HG03097 (cell line): ENCODE results near the gene LRRFIP1.

ENCODE experiments used
- ATAC-seq: cut with Tn5 transposase; IDR thresholded peaks from one replicate; pipeline ENCODE4 v1.9.1; 2021; ENCODE audit not compliant: unreplicated experiment, low FRiP score

Gene LRRFIP1

DNA sequence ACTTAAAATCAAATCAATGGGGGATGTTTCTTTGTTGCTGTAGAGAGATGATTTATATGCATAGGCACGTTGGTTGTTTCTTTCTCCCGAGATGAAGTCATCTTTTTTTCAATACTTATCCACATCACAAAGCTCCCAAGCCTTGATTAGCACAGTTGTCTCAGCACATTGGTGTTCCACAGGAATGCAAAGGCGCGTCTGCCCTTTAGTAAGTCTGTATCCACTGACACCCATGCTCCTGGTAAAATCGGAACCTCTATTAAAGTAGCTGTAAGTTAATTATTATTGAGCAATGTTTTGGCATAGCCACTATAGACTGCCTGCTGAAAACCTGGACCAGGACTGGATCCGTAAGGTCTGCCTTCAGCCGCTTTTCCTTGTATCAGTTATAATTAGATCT, 93.6 kb downstream of the LRRFIP1 start:
- ATAC-seq: no peak

DNA sequence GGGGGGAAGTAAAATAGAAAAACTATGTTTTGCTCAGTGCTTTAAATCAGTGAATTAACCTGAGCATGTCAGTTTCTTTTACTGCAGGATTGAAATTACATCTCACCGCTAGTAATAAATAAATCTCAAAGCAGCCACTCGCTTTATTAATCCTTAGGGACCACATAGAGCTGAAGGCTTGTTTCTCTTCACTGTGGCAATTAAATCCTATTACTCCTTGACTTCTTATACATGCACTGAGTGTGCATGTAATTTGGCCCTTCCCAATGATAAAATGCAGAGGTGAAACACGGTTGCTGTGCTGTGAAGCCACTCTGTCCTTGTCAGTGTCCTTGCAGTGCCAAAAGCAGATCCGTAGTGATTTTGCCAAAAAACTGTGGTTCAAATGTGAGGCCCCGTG, 94.1 kb downstream of the LRRFIP1 start:
- ATAC-seq: no peak

DNA sequence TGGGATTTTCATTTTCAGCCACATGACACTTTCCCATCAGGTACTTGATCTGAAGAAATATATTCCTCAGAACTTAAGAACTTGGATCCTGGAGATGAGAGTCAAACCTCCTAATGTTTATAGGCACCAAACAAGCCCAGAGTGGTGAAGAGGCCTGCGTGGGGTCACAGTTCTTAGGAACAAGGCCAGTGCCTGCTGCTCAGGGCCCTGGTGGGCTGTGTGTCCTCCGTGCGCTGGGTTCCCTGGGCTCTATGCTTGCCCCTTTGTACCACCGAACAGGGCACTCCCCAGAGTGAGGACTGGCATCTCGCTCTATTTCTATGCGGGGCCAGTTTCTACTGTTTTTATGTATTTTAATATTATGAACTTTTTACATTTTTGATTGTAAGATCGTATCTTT, 95.2 kb downstream of the LRRFIP1 start:
- no peak for ATAC-seq

DNA sequence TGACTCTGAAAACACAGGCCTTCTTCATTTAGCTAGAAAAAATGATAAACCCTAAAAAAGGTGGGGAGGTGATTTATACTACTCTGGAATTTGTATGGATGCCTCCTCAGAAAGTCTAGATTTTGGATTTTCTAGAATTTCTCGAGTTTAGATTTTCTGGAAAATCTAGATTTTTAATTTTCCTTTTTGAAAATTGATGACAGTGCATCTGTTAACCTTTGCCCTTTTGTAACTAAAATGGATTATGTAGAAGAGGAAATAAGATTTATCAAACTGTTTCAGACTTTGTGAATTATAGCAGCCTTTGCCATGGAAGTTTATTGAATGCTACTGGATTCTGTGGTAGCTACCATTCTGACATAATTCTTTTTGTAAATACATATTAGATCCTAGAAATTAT, 95.6 kb downstream of the LRRFIP1 start:
- ATAC-seq: no peak

DNA sequence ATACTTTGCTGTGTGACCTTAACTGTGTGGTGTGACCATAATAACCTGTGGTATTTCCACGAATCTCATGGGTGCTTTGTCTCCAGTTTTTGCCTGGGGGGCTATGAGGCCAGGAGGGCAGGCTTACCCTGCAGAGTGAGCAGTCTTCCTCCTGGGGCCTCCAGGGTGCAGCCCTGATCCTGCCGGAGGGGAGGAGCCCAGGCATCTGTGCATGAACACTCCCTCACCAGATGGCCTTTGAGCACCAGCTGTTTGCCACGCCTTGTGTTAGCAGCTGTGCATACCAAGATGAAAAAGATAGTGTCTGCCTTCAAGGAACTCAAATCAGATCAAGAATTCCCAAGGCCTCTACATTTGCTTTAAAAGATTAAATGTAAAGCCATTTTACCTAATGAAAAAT, 96.2 kb downstream of the LRRFIP1 start:
- no peak for ATAC-seq

DNA sequence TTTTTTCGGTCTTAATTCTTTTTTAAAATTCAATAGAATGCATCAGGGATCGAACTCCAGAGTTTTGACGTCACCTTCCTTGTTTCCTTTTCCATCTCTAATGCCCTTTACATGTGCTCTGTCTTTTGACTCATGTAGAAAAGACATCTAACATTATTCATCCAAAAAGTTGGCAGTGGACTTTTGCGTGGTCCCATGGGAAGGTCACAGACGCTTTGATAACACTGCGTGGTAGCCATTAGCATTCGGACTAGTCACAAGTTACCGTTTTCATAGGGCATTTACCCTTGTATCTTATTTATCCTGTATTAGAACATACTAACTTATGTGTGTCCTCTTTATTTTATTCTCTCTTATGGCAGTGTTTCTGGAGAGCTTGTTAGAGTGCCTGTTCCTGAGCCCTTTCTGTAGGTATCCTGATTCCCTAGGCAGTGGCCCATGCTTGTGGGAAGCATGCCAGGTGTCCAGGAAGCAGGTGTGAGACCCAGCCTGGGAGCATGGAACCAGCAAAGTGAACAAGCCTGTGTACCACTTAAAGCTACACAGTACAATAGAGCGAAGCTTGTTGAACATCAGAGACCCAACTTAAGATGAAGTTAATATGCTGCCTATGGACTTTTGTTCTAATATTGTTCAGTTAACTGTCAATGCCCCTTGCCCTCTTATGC, 97.6 kb downstream of the LRRFIP1 start:
- ATAC-seq: no peak

DNA sequence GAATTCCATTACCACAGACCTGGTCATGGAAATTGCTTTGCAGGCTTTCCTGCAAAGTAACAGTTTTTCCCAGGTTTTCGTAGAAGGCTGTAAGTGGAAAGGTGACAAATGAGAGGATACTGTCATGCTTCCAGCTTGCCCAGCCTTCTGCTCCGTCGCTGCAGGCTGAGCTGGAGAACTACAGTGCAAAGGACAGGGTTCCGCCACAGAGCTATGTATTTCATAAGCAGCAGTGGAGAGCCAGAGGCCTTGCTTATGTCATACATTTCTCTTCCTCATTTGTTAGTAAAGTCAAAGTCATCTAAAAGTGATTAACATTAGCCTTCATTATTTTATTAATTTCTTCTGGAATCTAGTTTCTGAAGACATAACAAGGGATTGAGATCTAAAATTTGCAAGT, 98.3 kb downstream of the LRRFIP1 start:
- no peak for ATAC-seq

DNA sequence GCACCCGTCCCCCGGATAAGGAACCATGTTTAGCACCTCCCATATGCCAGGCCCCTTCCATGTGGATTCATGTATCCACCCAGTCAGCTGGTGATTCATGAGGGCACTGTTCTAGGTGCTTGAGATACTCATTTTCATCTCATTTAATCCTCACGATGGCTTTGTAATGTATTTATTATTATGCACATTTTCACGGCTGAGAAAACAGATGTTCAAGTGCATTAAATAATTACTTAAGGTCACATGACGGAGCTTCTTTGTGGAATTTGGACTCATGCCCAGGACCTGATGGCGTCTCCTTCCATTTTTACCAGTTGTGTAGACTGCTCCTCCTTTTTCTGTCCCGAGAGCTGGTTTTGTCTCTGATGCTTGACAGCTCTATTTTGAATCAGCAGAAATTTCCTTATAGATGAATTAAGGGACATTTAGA, 99.0 kb downstream of the LRRFIP1 start:
- no peak for ATAC-seq

DNA sequence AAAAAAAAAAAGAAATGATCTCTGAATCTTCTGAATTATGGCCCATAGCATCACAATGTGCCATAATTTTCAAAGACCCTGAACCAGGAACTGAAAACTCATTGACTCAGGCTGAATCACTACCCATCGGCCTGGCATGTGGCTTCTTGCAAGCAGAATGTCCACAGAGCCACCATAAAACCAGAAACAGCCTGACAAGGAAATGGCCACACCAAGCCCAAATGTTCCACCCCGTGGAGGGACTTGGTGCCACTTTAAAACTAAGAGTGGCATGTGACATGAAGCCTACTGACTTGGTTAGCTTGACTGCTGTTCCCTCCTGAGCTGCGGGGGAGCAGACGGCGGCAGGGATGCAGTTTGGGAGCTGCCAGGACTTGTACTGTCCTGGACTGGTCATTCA, 100.0 kb downstream of the LRRFIP1 start:
- no peak for ATAC-seq

DNA sequence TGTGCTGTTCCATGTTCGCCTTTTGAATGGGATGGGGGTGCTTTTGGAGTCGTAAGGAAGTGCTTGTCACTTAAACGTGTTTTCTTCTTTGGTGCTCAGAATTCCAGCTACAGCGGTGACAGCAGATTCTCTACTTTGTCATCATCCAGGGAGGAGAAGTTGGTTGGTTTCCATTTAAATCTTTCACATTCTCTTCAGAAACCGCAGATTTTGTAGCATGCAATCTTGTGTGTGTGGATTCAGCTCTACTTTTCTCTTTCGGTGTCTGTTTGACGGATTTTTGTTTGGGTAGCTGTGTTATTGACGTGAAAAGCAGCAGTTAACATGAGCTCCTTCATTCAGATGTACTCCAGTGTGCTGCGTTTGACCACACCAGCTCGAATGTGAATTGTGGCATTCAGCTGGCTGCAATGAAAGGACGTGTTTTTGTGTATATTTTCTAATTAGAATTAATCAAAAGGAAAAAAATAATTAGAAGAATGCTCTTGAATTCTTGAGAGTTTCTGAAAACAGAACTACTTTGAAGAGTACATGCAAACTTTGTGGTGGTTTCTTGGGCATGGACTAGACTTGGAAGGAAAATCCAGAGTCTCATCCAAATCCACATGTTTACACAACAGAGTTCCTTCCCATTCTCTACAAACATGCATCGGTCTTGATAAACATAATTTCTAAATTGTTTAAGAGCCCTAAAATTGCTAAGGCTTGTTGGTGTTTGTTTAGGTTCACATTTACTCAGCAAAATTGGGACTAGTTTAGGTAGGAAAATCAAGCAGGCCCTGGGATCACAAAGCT, 102.5 kb downstream of the LRRFIP1 start:
- ATAC-seq: no peak

DNA sequence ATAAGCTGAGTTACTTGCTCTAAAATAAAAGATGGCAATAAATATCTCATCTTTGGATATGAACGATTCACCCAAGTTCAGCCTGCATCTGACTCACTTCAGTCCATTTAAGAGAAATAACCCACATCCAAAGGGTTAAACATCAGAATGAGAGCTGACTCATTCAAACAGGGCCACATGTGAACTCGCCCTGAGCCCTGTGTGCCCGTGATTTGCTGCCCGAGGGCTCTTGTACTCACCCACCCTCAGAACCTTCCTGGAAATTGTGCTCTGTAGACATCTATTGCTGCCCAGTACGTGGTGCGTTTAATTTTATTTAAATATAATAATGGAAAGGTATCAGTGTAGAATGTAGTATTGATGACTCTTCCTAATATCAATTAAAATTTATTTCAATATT, 104.3 kb downstream of the LRRFIP1 start:
- no peak for ATAC-seq

DNA sequence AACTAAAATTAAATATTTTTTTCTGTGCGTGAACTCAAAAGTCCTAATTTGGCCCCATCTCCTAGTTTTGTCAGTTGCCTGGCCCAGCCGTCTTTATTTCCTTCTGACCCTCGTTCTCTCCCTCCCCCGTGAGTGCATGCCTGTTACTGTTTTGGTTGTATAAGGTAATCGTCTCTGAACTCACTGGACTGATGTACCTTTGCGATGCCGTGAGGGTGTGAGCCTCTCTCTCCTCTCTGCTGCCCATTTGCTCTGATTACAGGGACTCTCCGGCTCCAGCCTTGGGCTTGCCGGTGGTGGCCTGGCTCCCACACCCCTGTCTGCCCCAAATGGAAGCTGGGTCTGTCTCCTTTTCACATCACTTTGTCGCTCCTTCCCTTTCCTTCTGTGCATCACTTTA, 104.7 kb downstream of the LRRFIP1 start:
- ATAC-seq: no peak

DNA sequence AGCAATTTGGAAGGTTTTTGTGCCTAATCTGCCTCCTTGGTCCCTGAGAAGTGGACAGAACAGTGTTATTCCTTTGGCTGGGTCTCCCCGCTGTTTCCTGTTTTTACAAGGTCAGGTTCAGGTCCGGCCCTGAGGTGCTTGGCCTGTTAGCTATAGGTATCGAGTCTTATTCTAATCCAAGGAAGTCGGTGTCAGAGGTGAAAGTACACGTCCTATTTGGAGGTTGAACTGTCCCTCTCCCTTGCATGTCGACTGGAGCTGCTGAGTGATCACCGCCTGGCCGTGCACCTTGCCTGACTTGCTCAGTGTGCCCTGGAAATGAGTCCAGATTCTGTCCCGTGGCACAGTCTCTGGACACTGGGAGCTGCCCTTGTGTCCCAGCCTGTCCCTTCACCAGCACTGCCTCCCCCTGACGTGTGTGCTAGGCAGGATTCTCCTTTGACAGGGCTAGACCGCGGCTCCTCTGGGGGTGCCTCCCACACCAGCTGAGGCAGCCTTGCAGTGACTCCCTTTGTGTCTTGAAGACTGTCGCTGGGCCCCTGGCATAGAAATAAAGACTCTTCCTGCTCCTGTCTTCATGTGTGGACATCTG, 105.5 kb downstream of the LRRFIP1 start:
- ATAC-seq: no peak

DNA sequence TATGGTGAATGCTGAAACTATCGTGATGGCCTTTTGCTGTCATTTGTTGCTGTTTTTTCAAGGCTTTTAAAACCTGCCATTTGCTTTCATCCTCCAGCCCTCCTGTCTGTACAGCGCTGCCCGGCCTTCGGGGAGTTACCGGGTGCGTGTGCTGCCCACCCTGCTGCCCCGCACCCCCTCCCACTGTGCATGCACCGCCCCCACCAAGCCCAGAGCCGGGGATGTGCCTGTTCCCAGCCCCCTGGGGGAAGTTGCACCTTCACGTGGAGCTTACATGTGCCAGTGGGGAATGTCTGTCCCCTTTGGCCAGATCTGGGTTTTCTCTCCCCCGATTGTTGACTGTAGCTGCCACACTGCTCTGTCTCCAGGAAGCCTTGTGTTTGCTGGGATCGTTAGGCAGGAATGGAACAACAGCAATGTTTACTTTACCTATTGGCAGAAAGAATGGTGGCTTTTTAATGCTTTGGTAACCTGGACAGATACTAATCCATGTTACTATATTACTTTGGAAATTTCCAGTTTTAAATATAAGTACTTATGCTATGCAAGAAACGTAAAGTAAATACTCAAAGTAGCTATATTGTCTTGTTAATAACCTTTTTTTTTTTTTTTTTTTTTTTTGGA, 106.4 kb downstream of the LRRFIP1 start:
- ATAC-seq: no peak

DNA sequence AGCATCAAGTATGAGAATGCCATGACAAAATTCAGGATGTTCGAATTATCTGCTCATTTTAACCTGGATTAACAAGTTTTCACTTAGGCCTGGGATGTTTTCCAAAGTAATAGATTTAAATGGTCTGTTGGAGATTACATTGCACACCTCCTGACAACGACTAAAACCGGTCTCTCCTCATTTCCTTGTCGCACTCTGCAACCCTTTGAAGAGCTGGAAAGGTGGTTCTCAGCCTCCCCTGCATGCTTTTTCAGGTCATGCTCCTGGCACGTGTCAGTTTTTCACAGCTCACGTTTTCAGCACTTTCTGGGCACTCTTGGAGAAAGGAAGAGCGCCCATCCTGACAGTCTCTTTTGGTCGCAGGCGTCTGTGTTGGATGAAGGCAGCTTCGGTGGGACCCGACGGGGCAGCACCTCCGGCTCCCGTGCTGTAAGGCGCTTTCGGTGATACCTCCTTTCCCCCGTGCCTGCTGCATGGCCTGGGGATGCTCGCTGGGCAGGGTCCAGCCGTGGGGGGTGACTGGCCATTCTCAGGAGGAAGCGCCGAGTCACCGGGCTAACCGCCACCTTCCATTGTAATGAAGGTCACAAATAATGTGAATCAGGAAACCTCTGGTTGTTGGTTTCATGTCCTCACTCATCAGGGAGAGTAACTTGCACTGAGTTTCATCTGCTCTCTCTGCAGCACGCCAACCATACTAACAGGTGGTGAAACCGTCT, 107.7 kb downstream of the LRRFIP1 start:
- ATAC-seq: no peak

DNA sequence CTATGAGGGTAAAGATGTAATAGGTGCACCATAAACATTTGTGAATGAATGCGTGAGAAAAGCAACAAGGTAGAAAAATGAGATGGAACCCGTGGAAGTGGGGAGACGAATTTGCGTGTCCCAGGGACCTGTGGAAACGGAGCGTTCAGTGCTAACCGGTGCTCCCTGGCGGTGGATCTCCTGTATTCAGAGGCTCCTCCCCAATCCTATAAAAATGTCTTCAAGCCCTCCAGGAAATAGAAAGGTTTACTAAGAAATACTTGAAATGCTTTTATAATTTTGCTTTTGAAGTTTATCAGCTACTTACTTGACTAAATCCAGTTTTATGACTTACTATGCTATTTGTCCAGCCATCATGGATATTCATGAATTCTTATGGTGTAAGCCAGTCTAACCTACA, 108.4 kb downstream of the LRRFIP1 start:
- no peak for ATAC-seq

DNA sequence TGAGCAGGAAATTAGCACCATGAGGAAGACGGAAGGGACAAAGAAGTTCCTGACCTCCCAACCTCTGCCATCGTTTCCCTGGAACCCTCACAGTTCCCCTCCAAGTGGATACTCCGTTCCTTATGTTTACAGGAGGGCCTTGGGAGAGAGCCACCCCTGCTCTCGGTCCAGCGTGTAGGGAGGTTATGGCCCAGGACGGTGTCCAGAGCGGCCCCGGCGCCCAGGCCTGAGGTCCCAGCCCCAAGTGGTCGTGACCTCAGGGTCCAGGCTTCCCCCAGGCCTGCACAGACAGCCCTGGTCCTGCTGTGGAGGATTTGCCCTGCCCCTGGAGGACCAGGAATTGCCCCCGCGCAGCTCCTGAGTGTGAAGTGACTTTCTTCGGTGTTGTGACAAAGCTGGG, 109.4 kb downstream of the LRRFIP1 start:
- no peak for ATAC-seq

DNA sequence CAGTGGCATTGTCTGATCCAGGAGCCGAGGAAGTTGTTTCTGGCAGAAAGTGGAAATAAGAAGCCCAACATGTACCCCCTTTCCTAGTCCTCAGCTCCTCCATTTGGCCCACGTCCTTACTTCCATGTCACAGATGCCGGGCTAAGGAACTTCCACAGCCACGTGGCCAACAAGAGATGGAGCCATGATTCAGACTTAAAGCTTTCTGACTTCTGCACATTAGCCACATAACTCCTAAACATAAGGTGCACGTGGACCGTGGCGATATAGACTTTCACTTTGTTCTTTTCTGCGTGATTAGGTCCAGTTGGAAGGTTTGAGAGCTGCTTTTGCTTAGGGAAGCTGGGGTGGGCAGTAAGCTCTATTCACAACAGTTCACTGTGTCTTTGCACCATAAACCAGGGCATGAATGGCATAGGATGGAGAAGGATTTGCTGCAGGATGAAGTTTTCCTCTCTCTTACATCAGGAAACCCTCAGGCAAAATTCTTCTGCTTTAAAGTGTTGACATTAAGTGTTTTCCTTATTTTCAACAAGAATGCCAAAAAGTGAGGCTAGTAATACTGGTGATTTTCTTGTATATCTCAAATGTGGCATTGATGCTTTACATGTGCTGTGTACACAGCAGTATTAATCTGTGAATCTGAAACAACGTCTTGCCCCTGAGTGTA, 109.9 kb downstream of the LRRFIP1 start:
- ATAC-seq: no peak

DNA sequence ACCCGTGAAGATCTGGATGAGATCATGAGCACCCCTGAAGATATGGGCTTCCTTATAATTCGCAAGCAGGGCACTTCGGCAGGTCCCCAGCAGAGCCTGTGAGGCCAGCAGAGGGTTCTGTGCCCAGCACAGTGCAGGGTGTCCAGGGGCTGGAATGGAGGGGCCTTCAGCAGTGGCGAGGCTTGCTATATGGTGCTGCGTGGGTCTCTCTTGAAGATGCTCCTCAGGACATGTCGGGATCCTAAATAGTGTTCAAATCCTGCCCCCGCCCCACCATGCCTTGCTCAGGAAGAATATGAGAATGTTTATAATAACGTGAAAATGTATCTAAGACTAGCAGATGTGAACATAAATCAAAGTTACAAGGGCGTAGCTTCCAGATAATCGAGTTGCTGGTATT, 110.9 kb downstream of the LRRFIP1 start:
- no peak for ATAC-seq

DNA sequence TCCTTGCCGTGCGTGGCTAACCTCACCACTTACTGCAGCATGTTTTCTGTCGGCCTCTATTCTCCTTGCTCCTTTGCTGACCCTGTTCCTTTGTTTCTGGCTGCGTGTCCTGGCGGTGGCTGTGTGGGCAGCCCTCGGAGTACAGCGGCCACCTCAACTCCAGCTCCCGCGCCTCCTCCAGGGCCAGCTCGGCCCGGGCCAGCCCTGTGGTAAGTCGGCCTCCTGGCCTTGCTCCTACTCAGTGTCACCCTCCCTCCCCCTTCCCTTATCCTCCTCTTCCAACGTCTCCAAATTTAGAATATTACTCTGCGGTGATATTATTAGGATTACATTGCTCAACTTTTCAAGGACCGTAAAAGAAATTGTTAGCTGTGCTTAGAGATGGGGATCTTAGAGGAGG, 111.7 kb downstream of the LRRFIP1 start:
- ATAC-seq: no peak
